Measurements from ENCODE around the gene FEN1. TPM values are rescaled to one million over a fixed set of nuclear protein-coding genes. Genes with fewer than 3 reads are reported as not detected.

FEN1 gene
- polyA plus RNA-seq, 3 donors from 2014 or later: 20.3 to 31.3 (median 24.6) TPM

GRCh38 chr11:61764606-61765260 lies 28.0 kb upstream of the FEN1 start:
- Mint-ChIP-seq H3K27me3 (ENCODE audit: low read depth in 3 of 3) (no peaks in the 10 kb centered on the region), H3K4me3 (no peak overlapping the region)

DNA sequence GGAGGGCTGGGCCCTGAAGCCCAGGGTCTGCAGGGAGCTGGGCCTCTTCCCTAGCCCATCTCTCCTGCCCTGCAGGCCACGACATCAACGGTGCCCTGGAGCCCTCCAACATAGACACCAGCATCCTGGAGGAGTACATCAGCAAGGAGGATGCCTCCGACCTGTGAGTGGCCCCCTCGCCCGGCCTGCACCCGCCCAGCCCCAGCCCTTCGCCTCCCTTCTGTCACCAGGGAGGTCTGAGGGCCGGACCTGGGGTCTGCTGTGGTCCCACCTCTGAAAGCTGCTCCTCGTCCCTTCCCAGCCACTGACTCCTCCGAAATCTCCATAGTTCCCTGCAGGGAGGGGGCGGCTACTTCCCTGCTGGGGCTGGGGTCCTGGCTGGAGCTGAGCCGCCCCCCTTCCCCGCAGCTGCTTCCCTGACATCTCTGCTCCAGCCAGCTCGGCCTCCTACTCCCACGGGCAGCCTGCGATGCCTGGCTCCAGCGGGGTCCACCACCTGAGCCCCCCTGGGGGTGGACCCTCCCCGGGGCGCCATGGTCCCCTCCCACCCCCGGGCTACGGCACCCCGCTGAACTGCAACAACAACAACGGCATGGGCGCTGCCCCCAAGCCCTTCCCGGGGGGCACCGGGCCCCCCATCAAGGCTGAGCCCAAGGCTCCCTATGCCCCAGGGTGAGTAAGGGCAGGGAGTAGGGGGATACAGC lies 27.0 kb upstream of the FEN1 start:
- no peaks in the 10 kb centered on the region for H3K36me3 Mint-ChIP-seq
- DNase-seq: no peak
- no peak overlapping the region for H3K27ac Mint-ChIP-seq
- H3K27me3 Mint-ChIP-seq (ENCODE audit: low read depth in 3 of 3): no peaks in the 10 kb centered on the region
- no peaks in the 10 kb centered on the region for H3K9me3 Mint-ChIP-seq
- H3K4me1 Mint-ChIP-seq: no peaks in the 10 kb centered on the region
- H3K4me3 Mint-ChIP-seq: no peak overlapping the region

More at GRCh38 chr11:61764606-61765260, 28.0 kb upstream of the FEN1 start:
- no peak for DNase-seq
- Mint-ChIP-seq H3K36me3 (no peaks in the 10 kb centered on the region), H3K27ac (no peak overlapping the region), H3K4me1 (no peaks in the 10 kb centered on the region), H3K9me3 (no peaks in the 10 kb centered on the region)

- Mint-ChIP-seq H3K4me1 (peaks cover 0 to 2% of the 10 kb centered on the region in 2 donors), H3K9me3 (no peaks in the 10 kb centered on the region), H3K27me3 (ENCODE audit: low read depth in 3 of 3) (no peaks in the 10 kb centered on the region), H3K4me3 (no peak overlapping the region), H3K36me3 (no peaks in the 10 kb centered on the region), H3K27ac (no peak overlapping the region)
- DNase-seq: no peak
These were observed 26.3 kb upstream of the FEN1 start for GRCh38 chr11:61766353-61766841.

- Mint-ChIP-seq H3K9me3 (no peaks in the 10 kb centered on the region), H3K36me3 (no peaks in the 10 kb centered on the region), H3K27me3 (ENCODE audit: low read depth in 3 of 3) (no peaks in the 10 kb centered on the region), H3K4me3 (no peak overlapping the region), H3K27ac (no peak overlapping the region), H3K4me1 (peaks cover 0 to 9% of the 10 kb centered on the region in 2 donors)
- no peak for DNase-seq
These were observed 24.2 kb upstream of the FEN1 start for GRCh38 chr11:61768376-61769076.

DNA sequence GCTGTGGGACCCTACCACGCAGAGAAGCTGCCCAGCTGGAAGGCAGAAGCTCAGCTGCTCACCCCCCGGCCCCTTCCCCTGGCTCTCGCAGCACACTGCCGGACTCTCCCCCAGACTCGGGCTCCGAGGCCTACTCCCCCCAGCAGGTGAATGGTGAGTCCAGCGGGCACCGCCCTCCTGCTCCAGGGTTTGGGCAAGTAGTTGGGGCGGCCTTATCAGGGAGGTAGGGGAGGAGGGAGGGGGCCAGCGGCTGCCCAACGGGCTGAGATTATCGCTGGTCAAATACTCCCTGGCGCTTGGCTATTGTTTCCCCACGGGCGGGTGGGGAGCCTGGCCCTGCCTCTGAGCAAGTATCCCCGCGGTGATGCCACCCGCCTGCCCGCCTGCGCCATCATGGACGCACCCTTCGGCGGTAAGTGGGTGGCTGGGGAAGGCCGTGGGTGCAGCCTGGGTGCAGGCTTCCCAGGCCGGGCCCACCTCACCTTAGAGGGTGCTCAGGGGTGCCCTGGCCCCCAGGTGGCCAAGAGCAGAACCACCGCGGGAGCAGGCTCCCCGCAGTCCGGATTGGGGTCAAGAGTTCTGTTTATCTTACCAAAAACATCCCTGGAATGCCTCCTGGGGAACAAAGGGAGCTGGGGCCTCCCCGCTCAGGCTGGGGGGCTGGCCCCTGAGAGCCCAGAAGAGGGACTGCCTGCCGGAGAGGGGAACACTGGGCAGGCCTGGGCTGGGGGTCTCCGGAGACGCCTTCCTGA lies 23.4 kb upstream of the FEN1 start:
- no peaks in the 10 kb centered on the region for H3K9me3 Mint-ChIP-seq
- no peak for DNase-seq
- peaks cover 0 to 9% of the 10 kb centered on the region in 2 donors for H3K4me1 Mint-ChIP-seq
- H3K27me3 Mint-ChIP-seq (ENCODE audit: low read depth in 3 of 3): no peaks in the 10 kb centered on the region
- H3K36me3 Mint-ChIP-seq: no peaks in the 10 kb centered on the region
- no peak overlapping the region for H3K4me3 Mint-ChIP-seq
- no peak overlapping the region for H3K27ac Mint-ChIP-seq

GRCh38 chr11:61769946-61770683 lies 22.6 kb upstream of the FEN1 start:
- H3K36me3 Mint-ChIP-seq: no peaks in the 10 kb centered on the region

DNA sequence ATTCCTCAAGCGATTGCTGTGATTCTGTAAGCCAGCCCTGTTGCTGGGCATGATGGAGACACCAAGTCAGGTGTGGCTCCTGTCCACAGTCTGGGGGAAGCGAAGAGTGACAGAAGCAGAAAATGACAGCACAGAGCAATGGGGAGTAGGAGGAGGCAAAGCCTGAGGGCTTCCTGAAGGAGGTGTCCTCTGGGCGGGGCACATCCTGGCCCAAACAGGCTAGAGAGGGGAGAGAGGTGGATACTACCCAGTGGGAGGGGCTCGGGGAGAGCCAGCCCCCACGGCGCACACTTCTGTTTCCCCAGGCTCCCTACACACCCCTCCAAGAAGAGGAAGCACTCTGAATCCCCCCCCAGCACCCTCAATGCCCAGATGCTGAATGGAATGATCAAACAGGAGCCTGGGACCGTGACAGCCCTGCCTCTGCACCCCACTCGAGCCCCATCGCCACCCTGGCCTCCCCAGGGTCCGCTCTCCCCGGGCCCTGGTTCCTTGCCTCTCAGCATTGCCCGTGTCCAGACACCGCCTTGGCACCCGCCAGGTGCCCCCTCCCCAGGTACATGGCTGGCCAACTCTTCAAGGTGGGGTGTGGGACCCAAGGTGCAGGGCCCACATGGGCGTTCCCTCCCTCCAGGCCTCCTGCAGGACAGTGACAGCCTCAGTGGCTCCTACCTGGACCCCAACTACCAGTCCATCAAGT lies 21.4 kb upstream of the FEN1 start:
- Mint-ChIP-seq H3K9me3 (no peaks in the 10 kb centered on the region), H3K4me3 (no peak overlapping the region), H3K27me3 (ENCODE audit: low read depth in 3 of 3) (peaks cover 0 to 4% (median 0%) of the 10 kb centered on the region in 3 donors), H3K27ac (peak overlapping the region in 1 of 6 donors; percentile 49), H3K4me1 (peaks cover 11 to 23% of the 10 kb centered on the region in 2 donors), H3K36me3 (no peaks in the 10 kb centered on the region)
- no peak for DNase-seq

More at GRCh38 chr11:61769946-61770683, 22.6 kb upstream of the FEN1 start:
- no peaks in the 10 kb centered on the region for H3K27me3 Mint-ChIP-seq (ENCODE audit: low read depth in 3 of 3)
- H3K4me1 Mint-ChIP-seq: peaks cover under 1 to 14% of the 10 kb centered on the region in 2 donors
- no peaks in the 10 kb centered on the region for H3K9me3 Mint-ChIP-seq
- no peak overlapping the region for H3K27ac Mint-ChIP-seq
- H3K4me3 Mint-ChIP-seq: no peak overlapping the region
- no peak for DNase-seq

- Mint-ChIP-seq H3K4me1 (peaks cover 18 to 30% of the 10 kb centered on the region in 2 donors), H3K4me3 (no peak overlapping the region), H3K36me3 (no peaks in the 10 kb centered on the region), H3K9me3 (no peaks in the 10 kb centered on the region), H3K27me3 (ENCODE audit: low read depth in 3 of 3) (peaks cover 0 to 4% (median 0%) of the 10 kb centered on the region in 3 donors), H3K27ac (no peak overlapping the region)
- DNase-seq: no peak
These were observed 20.7 kb upstream of the FEN1 start for GRCh38 chr11:61771985-61772455.

DNA sequence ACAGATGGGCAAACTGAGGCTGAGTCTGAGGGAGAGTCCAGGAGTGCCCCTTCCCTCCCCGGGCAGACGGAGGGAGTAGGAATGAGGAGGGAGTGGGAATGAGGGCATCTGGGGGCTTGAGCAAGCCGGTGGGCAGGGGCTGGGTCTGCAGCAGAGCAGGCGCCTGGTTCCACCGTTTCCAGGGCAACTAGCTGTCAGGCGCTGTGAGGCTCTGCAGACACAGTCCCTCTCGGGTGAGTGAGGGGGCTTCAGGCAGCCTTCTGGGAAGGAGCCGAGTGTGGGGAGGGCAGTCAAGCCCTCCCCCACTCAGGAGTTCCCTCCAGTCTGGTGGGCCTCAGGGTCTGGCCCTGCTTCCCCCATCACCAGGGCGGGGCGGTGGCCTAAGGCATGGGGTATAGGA lies 19.4 kb upstream of the FEN1 start:
- no peaks in the 10 kb centered on the region for H3K9me3 Mint-ChIP-seq
- H3K4me3 Mint-ChIP-seq: no peak overlapping the region
- no peak for DNase-seq
- peaks cover 25 to 39% of the 10 kb centered on the region in 2 donors for H3K4me1 Mint-ChIP-seq
- H3K27me3 Mint-ChIP-seq (ENCODE audit: low read depth in 3 of 3): peaks cover 0 to 4% (median 2%) of the 10 kb centered on the region in 3 donors
- H3K27ac Mint-ChIP-seq: no peak overlapping the region
- H3K36me3 Mint-ChIP-seq: no peaks in the 10 kb centered on the region

GRCh38 chr11:61773809-61774208 lies 18.9 kb upstream of the FEN1 start:
- H3K27me3 Mint-ChIP-seq (ENCODE audit: low read depth in 3 of 3): peaks cover 0 to 4% (median 2%) of the 10 kb centered on the region in 3 donors
- peaks cover 25 to 39% of the 10 kb centered on the region in 2 donors for H3K4me1 Mint-ChIP-seq
- H3K4me3 Mint-ChIP-seq: peak overlapping the region in 1 of 5 donors; percentile 29
- no peak for DNase-seq
- H3K9me3 Mint-ChIP-seq: no peaks in the 10 kb centered on the region
- no peak overlapping the region for H3K27ac Mint-ChIP-seq
- no peaks in the 10 kb centered on the region for H3K36me3 Mint-ChIP-seq

- peak overlapping the region in 2 of 6 donors; percentile 60 to 66 for H3K27ac Mint-ChIP-seq
- H3K9me3 Mint-ChIP-seq: no peaks in the 10 kb centered on the region
- no peaks in the 10 kb centered on the region for H3K36me3 Mint-ChIP-seq
- peak overlapping the region in 1 of 5 donors; percentile 29 for H3K4me3 Mint-ChIP-seq
- no peak for DNase-seq
- peaks cover 25 to 39% of the 10 kb centered on the region in 2 donors for H3K4me1 Mint-ChIP-seq
- peaks cover 0 to 4% (median 2%) of the 10 kb centered on the region in 3 donors for H3K27me3 Mint-ChIP-seq (ENCODE audit: low read depth in 3 of 3)
These were observed 18.3 kb upstream of the FEN1 start for GRCh38 chr11:61774411-61774810.

DNA sequence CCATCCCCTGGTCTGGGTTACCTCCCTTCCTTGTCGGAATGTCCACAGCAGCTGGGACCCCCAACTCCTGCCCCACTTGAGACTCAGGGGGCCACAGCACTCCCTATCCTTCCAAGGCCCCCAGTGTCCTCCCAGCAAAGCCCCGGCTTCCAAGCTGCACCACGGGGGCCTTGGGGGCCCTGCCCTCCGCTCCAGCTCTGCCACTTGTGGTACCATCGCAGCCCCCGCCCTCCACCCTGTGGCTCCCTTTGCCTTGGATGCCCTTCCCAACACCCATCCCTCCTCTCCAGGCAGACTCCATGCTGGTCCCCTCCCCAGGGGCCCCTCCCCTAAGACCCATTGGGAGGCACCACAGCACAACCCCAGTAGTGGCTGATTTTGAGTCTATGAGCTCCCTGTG lies 17.6 kb upstream of the FEN1 start:
- peak overlapping the region; percentile 19 to 81 (median 57) for H3K4me3 Mint-ChIP-seq

More for the DNA sequence above, 17.6 kb upstream of the FEN1 start:
- H3K36me3 Mint-ChIP-seq: no peaks in the 10 kb centered on the region
- H3K9me3 Mint-ChIP-seq: no peaks in the 10 kb centered on the region
- H3K27me3 Mint-ChIP-seq (ENCODE audit: low read depth in 3 of 3): peaks cover 0 to 4% (median 2%) of the 10 kb centered on the region in 3 donors
- peaks cover 25 to 39% of the 10 kb centered on the region in 2 donors for H3K4me1 Mint-ChIP-seq
- peak overlapping the region in 3 of 6 donors; percentile 61 to 88 (median 66) for H3K27ac Mint-ChIP-seq
- DNase-seq: no peak

All from immature natural killer cell (primary cell).